Ectodermal cell (in vitro differentiated cells): Measurements from ENCODE around the gene TMEM231.
"Not testable (repeated sequence)": the region's sequence is repeated elsewhere in the genome, so short reads cannot be mapped to it uniquely, and the experiment has no call there.

ENCODE experiments used
- H3K27ac ChIP-seq: 2 replicates; pipeline ENCODE4 v1.7.0; 2013; ENCODE audit warnings: mild to moderate bottlenecking, low read depth, low read length; ENCODE audit not compliant: insufficient read depth, poor library complexity, severe bottlenecking
- H3K27me3 ChIP-seq: 2 replicates; pipeline ENCODE4 v1.7.0; 2013; ENCODE audit warnings: mild to moderate bottlenecking, low read length; ENCODE audit not compliant: insufficient read depth, control insufficient read depth, poor library complexity, severe bottlenecking
- H3K36me3 ChIP-seq: one replicate; pipeline ENCODE4 v1.7.0; 2013; ENCODE audit warnings: low read length; ENCODE audit not compliant: control insufficient read depth, insufficient read depth
- H3K4me1 ChIP-seq: one replicate; pipeline ENCODE4 v1.7.0; 2013; ENCODE audit warnings: low read length; ENCODE audit not compliant: control insufficient read depth, insufficient read depth
- H3K4me3 ChIP-seq: 2 replicates; pipeline ENCODE4 v1.7.0; 2013; ENCODE audit warnings: low read depth, low read length, control low read depth; ENCODE audit not compliant: insufficient read depth
- H3K9me3 ChIP-seq: 2 replicates; pipeline ENCODE4 v1.7.0; 2013; ENCODE audit warnings: mild to moderate bottlenecking, low read length, moderate library complexity; ENCODE audit not compliant: control insufficient read depth
- WGBS, 2 experiments: methylation state at CpG; one replicate each; pipeline ENCODE4 v1.1.7; 2013; ENCODE audit warnings: missing lambda C conversion rate in 2 of 2; 5-methylcytosine and 5-hydroxymethylcytosine counted together

The TMEM231 gene

DNA sequence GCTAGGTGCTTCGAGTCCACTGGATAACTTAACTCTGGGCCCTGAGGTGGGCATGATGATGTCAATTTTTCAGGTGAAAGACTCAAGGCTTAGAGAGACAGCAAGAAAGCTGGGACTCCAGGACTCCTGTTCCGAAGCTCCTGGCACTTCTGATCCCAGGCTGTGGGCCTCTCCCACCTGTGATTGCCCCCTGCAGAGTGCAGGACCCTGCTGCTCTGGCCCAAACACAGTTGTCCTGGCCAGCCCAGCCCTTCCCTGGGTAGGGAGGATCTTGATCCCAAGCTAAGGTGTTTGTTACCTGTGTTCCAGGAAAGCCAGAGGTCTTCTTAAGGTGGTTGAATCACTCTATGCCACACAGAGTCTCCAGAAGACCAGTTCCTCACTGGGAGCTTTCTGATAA is 23.3 kb downstream of the TMEM231 start:
- Histone ChIP-seq H3K36me3 (no peaks in the 10 kb centered on the region), H3K27ac (no peak overlapping the region), H3K4me1 (no peaks in the 10 kb centered on the region), H3K27me3 (no peaks in the 10 kb centered on the region), H3K9me3 (no peaks in the 10 kb centered on the region), H3K4me3 (no peak overlapping the region)
- WGBS, 2 experiments = 91 to 92% methylated on average over 2 of the region's 2 CpGs

- Histone ChIP-seq H3K36me3 (no peaks in the 10 kb centered on the region), H3K27me3 (no peaks in the 10 kb centered on the region), H3K9me3 (no peaks in the 10 kb centered on the region), H3K4me3 (no peak overlapping the region), H3K4me1 (no peaks in the 10 kb centered on the region), H3K27ac (no peak overlapping the region)
- WGBS, 2 experiments = 89 to 91% methylated on average over 8 of the region's 8 CpGs
Observed at GRCh38 chr16:75532142-75532765, 23.8 kb downstream of the TMEM231 start.

DNA sequence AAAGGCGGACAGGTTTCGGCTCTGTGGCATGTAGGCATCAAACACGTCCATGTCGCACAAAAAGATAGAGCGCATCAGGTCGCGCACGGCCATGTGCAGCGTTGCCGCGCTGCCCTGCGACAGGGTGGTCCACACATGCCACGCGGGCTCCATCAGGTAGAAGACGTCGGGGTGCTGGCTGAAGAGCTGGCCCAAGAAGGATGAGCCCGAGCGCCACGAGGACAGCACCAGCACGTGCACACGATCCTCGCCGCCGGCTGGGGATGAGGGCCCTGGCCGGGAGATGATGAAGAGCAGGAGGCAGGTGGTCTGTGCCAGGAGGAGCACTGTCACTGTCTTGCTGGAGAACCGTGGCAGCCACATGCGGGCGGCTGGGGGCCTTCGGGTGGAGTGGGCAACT is 26.1 kb downstream of the TMEM231 start:
- no peaks in the 10 kb centered on the region for H3K27me3 ChIP-seq
- no peaks in the 10 kb centered on the region for H3K9me3 ChIP-seq
- 96% methylated on average over 29 of the region's 29 CpGs for WGBS, 2 experiments
- no peak overlapping the region for H3K27ac ChIP-seq
- no peaks in the 10 kb centered on the region for H3K4me1 ChIP-seq
- H3K4me3 ChIP-seq = no peak overlapping the region
- no peaks in the 10 kb centered on the region for H3K36me3 ChIP-seq

GRCh38 chr16:75529056-75529905 is 26.8 kb downstream of the TMEM231 start:
- no peaks in the 10 kb centered on the region for H3K27me3 ChIP-seq
- no peak overlapping the region for H3K27ac ChIP-seq
- 96 to 97% methylated on average over 81 of the region's 81 CpGs for WGBS, 2 experiments
- no peaks in the 10 kb centered on the region for H3K36me3 ChIP-seq
- no peak overlapping the region for H3K4me3 ChIP-seq
- H3K9me3 ChIP-seq = no peaks in the 10 kb centered on the region
- no peaks in the 10 kb centered on the region for H3K4me1 ChIP-seq

DNA sequence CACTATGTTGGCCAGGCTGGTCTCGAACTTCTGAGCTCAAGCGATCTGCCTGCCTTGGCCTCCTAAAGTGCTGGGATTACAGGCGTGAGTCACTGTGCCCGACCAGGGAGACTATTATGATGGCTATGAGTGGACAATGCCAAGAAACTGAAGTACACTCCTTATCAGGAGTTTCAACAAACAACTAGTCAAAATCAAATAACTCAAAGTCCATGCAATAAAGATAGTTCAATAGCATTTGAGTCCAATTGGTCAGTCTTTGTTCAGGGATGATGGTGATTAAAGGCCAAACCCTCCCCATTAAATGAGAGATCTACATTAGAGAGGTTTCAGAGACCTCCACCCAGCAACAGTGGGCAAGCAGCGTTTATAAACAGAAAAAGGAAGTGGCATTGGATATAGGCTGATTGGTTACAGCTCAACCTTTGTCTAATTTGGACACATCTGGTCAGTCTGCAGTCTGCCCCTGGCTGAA is 28.2 kb downstream of the TMEM231 start:
- H3K4me3 ChIP-seq = no peak overlapping the region
- H3K4me1 ChIP-seq = no peaks in the 10 kb centered on the region
- H3K27ac ChIP-seq = no peak overlapping the region
- no peaks in the 10 kb centered on the region for H3K27me3 ChIP-seq
- no peaks in the 10 kb centered on the region for H3K36me3 ChIP-seq
- WGBS, 2 experiments = 92 to 95% methylated on average over 5 of the region's 5 CpGs
- no peaks in the 10 kb centered on the region for H3K9me3 ChIP-seq

DNA sequence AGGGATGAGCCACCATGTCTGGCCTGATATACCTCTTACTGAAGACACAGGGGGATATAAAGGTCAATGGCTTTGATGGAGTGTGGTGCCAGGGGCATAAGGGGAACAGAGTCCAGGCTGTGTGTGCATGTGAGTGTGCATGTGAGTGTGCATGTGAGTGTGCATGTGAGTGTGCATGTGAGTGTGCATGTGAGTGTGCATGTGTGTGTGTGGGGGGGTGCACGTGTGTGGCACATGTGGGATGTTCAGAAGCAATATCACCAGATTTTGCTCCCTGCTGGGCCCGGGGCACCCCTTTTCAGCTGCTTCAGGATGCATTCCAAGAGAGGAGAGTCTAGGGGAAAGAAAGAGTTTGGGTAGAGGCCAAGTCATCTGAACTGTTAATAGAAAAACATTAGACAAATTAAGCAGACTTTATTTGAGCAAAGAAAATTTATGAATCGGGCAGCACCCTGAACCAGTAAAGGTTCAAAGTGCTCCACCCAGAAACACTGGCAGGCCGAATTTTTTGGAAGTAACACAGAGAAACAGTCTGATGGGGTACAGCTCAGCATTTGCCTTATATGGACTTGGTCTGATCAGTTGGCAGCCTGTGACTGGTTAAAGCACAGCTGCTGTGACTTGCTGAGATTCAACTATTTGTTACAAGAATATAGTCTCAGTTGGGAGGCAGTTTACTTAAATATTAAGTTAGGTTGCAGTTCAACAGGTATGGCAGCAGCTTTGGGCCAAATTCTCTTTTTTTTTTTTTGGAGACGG is 29.8 kb downstream of the TMEM231 start:
- Histone ChIP-seq H3K27me3 (no peaks in the 10 kb centered on the region), H3K36me3 (no peaks in the 10 kb centered on the region), H3K4me1 (no peaks in the 10 kb centered on the region), H3K4me3 (no peak overlapping the region), H3K27ac (no peak overlapping the region), H3K9me3 (no peaks in the 10 kb centered on the region)
- 83 to 86% methylated on average over 5 of the region's 5 CpGs for WGBS, 2 experiments

GRCh38 chr16:75519175-75519574 is 36.9 kb downstream of the TMEM231 start:
- no peaks in the 10 kb centered on the region for H3K9me3 ChIP-seq
- no peaks in the 10 kb centered on the region for H3K36me3 ChIP-seq
- H3K27me3 ChIP-seq = no peaks in the 10 kb centered on the region
- H3K4me3 ChIP-seq = no peak overlapping the region
- H3K4me1 ChIP-seq = no peaks in the 10 kb centered on the region
- 89 to 96% methylated on average over 6 of the region's 6 CpGs for WGBS, 2 experiments
- H3K27ac ChIP-seq = no peak overlapping the region

- H3K36me3 ChIP-seq, H3K27ac ChIP-seq, H3K27me3 ChIP-seq, H3K9me3 ChIP-seq, H3K4me1 ChIP-seq: not testable (repeated sequence)
- 8 to 9% methylated on average over 42 of the region's 42 CpGs for WGBS, 2 experiments
- H3K4me3 ChIP-seq = peak overlapping the region; percentile 62
Observed at GRCh38 chr16:75516189-75516966, 39.7 kb downstream of the TMEM231 start.

DNA sequence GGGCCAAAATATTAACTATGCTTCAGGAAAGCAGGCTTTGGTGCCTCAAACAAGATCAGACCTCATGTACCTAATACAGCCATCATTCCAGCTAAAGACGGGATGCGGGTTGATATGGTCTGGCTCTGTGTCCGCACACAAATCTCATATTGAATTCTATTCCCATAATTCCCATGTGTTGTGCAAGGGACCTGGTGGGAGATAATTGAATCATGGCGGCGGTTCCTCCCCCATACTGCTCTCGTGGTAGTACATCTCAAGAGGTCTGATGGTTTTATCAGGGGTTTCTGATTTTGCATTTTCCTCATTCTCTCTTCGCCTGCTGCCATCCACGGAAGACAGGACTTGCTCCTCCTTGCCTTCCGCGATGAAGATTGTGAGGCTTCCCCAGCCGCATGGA is 41.8 kb downstream of the TMEM231 start:
- no peak overlapping the region for H3K27ac ChIP-seq
- H3K27me3 ChIP-seq = no peaks in the 10 kb centered on the region
- H3K4me1 ChIP-seq = no peaks in the 10 kb centered on the region
- no peaks in the 10 kb centered on the region for H3K36me3 ChIP-seq
- H3K9me3 ChIP-seq = no peaks in the 10 kb centered on the region
- H3K4me3 ChIP-seq = no peak overlapping the region
- WGBS, 2 experiments = 95 to 96% methylated on average over 11 of the region's 11 CpGs
